Activated CD4-positive, alpha-beta T cell treated with anti-CD3 and anti-CD28 coated beads, Interleukin-2, amount 10 ng/mL, durations not matched to agents 7 days and 5 days (primary cell): Measurements from ENCODE around the gene SSBP3. TPM values are rescaled to one million over a fixed set of nuclear protein-coding genes. Genes with fewer than 3 reads are reported as not detected.
A peak's percentile ranks its signal among the peaks of the same experiment; 100 is the strongest.

Experiments used
- CTCF ChIA-PET: fragments of 350-600 bp; sonication (Branson Sonifier 250); formaldehyde crosslinking; loops from one replicate; lab custom pipeline; 2021; ENCODE audit warnings: antibody characterized with exemption; lab: Charles Lee
- POLR2A ChIA-PET: fragments of 350-600 bp; sonication (Branson Sonifier 250); formaldehyde crosslinking; loops from one replicate; lab custom pipeline; 2021; ENCODE audit warnings: antibody characterized with exemption; lab: Charles Lee
- DNase-seq: peaks from one replicate; pipeline ENCODE4 v3.0.0-alpha.2; 2020
- H3K27ac Mint-ChIP-seq: one replicate; pipeline ENCODE4 v1.8.0; 2021; ENCODE audit warnings: mild to moderate bottlenecking, moderate library complexity, mixed read lengths
- H3K27me3 Mint-ChIP-seq: one replicate; pipeline ENCODE4 v1.8.0; 2021; ENCODE audit warnings: mixed read lengths
- H3K36me3 Mint-ChIP-seq: one replicate; pipeline ENCODE4 v1.8.0; 2021; ENCODE audit warnings: low read depth, mixed read lengths
- H3K4me1 Mint-ChIP-seq: one replicate; pipeline ENCODE4 v1.8.0; 2021; ENCODE audit warnings: mixed read lengths
- H3K4me3 Mint-ChIP-seq: one replicate; pipeline ENCODE4 v1.8.0; 2021; ENCODE audit warnings: mild to moderate bottlenecking, moderate library complexity, mixed read lengths
- H3K9me3 Mint-ChIP-seq: one replicate; pipeline ENCODE4 v1.8.0; 2021; ENCODE audit warnings: mixed read lengths
- total RNA-seq, 2 experiments: library from RNA; stranded (reverse); gene quantifications; one replicate each; pipeline ENCODE4 v1.2.3, GENCODE V29; 2021

The SSBP3 gene
- total RNA-seq, 2 experiments from 2014 or later: 93.4 to 127 TPM

DNA sequence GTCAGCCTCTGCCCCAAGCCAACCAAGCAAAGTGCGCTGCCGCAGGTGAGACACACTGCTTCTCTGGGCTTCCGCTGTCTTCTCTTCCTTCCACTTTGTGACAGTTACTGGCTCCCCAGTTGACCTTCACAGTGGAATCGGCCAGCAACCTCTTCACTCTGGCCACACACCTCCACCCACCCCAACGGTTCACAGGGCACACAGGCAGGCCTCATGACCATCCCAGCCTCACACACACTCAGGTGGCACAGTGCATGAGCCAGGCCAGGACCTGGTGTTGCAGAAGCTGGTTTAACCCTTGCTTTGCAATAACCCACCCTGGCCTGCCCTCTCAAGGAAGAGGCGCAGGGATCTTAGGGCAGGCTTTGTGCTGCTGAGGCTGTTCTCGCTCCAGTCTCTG is 69.2 kb downstream of the SSBP3 start:
- POLR2A ChIA-PET: interaction anchor here (0.6 kb wide), 1 partner anchor 31 kb away, joined by 7 read pairs; no protein-coding TSS in a partner anchor
- Mint-ChIP-seq H3K36me3 (peaks cover 9% of the 10 kb centered on the region), H3K4me1 (peaks cover 25% of the 10 kb centered on the region), H3K27me3 (no peaks in the 10 kb centered on the region), H3K4me3 (no peak overlapping the region), H3K9me3 (no peaks in the 10 kb centered on the region), H3K27ac (peak overlapping the region; percentile 46)
- CTCF ChIA-PET: no interaction called here
- no peak for DNase-seq

GRCh38 chr1:54336116-54336515 is 70.1 kb downstream of the SSBP3 start:
- Mint-ChIP-seq H3K36me3 (peaks cover 9% of the 10 kb centered on the region), H3K27me3 (no peaks in the 10 kb centered on the region), H3K4me3 (no peak overlapping the region), H3K4me1 (peaks cover 33% of the 10 kb centered on the region), H3K27ac (no peak overlapping the region), H3K9me3 (no peaks in the 10 kb centered on the region)
- DNase-seq: no peak
- ChIA-PET POLR2A (no interaction called here), CTCF (no interaction called here)

- POLR2A ChIA-PET: no interaction called here
- peaks cover 9% of the 10 kb centered on the region for H3K36me3 Mint-ChIP-seq
Measured at GRCh38 chr1:54335755-54336108, 70.5 kb downstream of the SSBP3 start.

DNA sequence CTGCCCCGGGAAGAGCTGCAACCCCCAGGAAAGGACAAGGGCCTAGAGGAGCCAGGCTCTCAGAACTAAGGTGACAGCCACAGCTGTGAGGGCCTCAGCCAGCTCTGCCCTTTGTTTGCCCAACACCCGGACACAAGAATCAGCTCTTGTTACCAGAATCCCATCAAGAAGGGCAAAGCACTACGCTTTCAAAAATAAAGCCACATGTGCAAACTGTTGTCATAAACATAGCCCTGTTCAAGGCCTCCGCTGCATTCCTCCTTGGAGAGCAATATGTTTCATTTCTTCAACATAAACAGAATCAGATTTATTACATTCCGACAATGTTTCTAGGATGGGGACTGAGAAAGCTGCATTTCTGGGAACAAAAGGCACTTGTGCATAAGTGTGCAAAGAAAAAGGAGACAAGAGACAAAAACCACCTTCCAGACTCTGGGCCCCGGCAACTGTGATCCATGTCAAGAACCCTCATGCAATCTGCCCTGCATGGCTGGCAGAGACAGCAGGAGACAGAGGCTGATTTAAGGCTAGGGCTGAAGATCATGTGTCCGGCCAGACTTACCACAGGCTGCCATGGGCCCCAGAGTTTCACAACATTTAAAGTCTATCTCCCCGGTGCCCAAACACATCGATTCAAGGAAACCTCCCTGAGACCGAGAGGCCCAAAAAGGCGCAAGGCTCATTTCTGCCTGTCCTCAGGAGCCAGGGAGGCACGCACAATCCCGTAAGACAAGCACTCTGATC is 71.0 kb downstream of the SSBP3 start:
- Mint-ChIP-seq H3K9me3 (no peaks in the 10 kb centered on the region), H3K36me3 (peaks cover 9% of the 10 kb centered on the region), H3K27ac (peak overlapping the region; percentile 36), H3K27me3 (no peaks in the 10 kb centered on the region), H3K4me3 (no peak overlapping the region), H3K4me1 (peaks cover 39% of the 10 kb centered on the region)
- ChIA-PET POLR2A (no interaction called here), CTCF (interaction anchor here (1.2 to 1.9 kb wide), 4 partner anchors 10 to 69 kb away, joined by 3 to 5 read pairs (median 4); no protein-coding TSS in a partner anchor)
- no peak for DNase-seq

More at GRCh38 chr1:54335755-54336108, 70.5 kb downstream of the SSBP3 start:
- DNase-seq: no peak
- Mint-ChIP-seq H3K27ac (no peak overlapping the region), H3K27me3 (no peaks in the 10 kb centered on the region), H3K9me3 (no peaks in the 10 kb centered on the region), H3K4me1 (peaks cover 35% of the 10 kb centered on the region), H3K4me3 (no peak overlapping the region)
- CTCF ChIA-PET: no interaction called here

- H3K27me3 Mint-ChIP-seq: no peaks in the 10 kb centered on the region
- peaks cover 35% of the 10 kb centered on the region for H3K4me1 Mint-ChIP-seq
- peaks cover 7% of the 10 kb centered on the region for H3K36me3 Mint-ChIP-seq
- ChIA-PET CTCF (interaction anchor here (1.4 to 1.9 kb wide), 3 partner anchors 8 to 26 kb away, joined by 3 to 5 read pairs (median 5); no protein-coding TSS in a partner anchor), POLR2A (no interaction called here)
- no peaks in the 10 kb centered on the region for H3K9me3 Mint-ChIP-seq
- DNase-seq: no peak
- H3K27ac Mint-ChIP-seq: no peak overlapping the region
- H3K4me3 Mint-ChIP-seq: no peak overlapping the region
Measured at GRCh38 chr1:54332781-54333585, 73.2 kb downstream of the SSBP3 start.

- no peaks in the 10 kb centered on the region for H3K27me3 Mint-ChIP-seq
- H3K4me3 Mint-ChIP-seq: no peak overlapping the region
- no peak for DNase-seq
- ChIA-PET CTCF (no interaction called here), POLR2A (no interaction called here)
- H3K9me3 Mint-ChIP-seq: no peaks in the 10 kb centered on the region
- H3K27ac Mint-ChIP-seq: no peak overlapping the region
- peaks cover 7% of the 10 kb centered on the region for H3K36me3 Mint-ChIP-seq
- peaks cover 31% of the 10 kb centered on the region for H3K4me1 Mint-ChIP-seq
Measured at GRCh38 chr1:54331843-54332463, 74.2 kb downstream of the SSBP3 start.

- no peak overlapping the region for H3K4me3 Mint-ChIP-seq
- DNase-seq: no peak
- no peaks in the 10 kb centered on the region for H3K27me3 Mint-ChIP-seq
- peaks cover 25% of the 10 kb centered on the region for H3K4me1 Mint-ChIP-seq
- CTCF ChIA-PET: no interaction called here
- no peaks in the 10 kb centered on the region for H3K9me3 Mint-ChIP-seq
- H3K36me3 Mint-ChIP-seq: peaks cover 3% of the 10 kb centered on the region
- POLR2A ChIA-PET: no interaction called here
- H3K27ac Mint-ChIP-seq: no peak overlapping the region
Measured at GRCh38 chr1:54331091-54331772, 75.0 kb downstream of the SSBP3 start.

GRCh38 chr1:54329312-54330003 is 76.7 kb downstream of the SSBP3 start:
- no peak overlapping the region for H3K27ac Mint-ChIP-seq
- ChIA-PET CTCF (interaction anchor here (1.0 kb wide), 1 partner anchor 13 kb away, joined by 3 read pairs; no protein-coding TSS in a partner anchor), POLR2A (no interaction called here)
- no peak overlapping the region for H3K4me3 Mint-ChIP-seq
- H3K4me1 Mint-ChIP-seq: peaks cover 25% of the 10 kb centered on the region
- H3K9me3 Mint-ChIP-seq: no peaks in the 10 kb centered on the region
- H3K36me3 Mint-ChIP-seq: no peaks in the 10 kb centered on the region
- no peak for DNase-seq
- H3K27me3 Mint-ChIP-seq: no peaks in the 10 kb centered on the region

DNA sequence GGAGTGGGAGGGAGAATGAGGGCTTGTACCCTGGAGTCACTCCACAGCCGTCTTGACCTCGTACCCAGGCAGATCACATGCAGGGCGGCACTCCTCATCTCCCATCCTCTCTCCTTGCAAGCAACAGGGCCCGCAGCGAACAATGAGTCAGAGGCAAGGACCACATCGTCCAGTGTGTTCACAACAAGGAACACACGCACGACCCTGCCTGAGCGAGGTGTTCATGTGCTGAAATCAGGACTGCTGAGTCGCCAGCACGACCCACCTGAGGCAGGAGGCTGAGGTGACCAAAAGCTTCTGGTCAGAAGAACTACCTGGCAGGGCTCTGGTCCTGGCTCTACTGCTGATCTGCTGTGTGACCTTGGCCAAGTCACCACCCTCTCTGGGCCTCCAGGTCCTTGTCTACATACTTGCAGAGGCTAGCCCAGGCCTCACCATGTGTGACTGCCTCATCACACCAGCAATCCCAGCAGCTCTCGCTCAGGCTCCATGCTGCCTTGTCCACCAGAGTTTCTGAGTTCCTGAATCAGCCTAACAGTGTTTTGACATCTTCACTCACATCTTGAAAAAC is 78.0 kb downstream of the SSBP3 start:
- CTCF ChIA-PET: interaction anchor here (1.0 kb wide), 1 partner anchor 15 kb away, joined by 3 read pairs; no protein-coding TSS in a partner anchor
- no peaks in the 10 kb centered on the region for H3K27me3 Mint-ChIP-seq
- no peaks in the 10 kb centered on the region for H3K36me3 Mint-ChIP-seq
- H3K27ac Mint-ChIP-seq: no peak overlapping the region
- peaks cover 25% of the 10 kb centered on the region for H3K4me1 Mint-ChIP-seq
- POLR2A ChIA-PET: no interaction called here
- DNase-seq: no peak
- no peak overlapping the region for H3K4me3 Mint-ChIP-seq
- no peaks in the 10 kb centered on the region for H3K9me3 Mint-ChIP-seq

- no peak for DNase-seq
- Mint-ChIP-seq H3K27me3 (no peaks in the 10 kb centered on the region), H3K36me3 (no peaks in the 10 kb centered on the region), H3K4me1 (peaks cover 25% of the 10 kb centered on the region), H3K27ac (no peak overlapping the region), H3K4me3 (no peak overlapping the region), H3K9me3 (no peaks in the 10 kb centered on the region)
- CTCF ChIA-PET: interaction anchor here (0.6 kb wide), 1 partner anchor 212 kb away, joined by 3 read pairs; no protein-coding TSS in a partner anchor
- POLR2A ChIA-PET: no interaction called here
Measured at GRCh38 chr1:54327386-54328065, 78.7 kb downstream of the SSBP3 start.
